Hematopoietic multipotent progenitor cell treated with erythropoietin and hydrocortisone succinate and interleukin-3 and kit ligand, for 4 days (in vitro differentiated cells): Measurements from ENCODE around the gene SH3PXD2A.
A peak's percentile ranks its signal among the peaks of the same experiment; 100 is the strongest.
"Not testable (repeated sequence)": the region's sequence is repeated elsewhere in the genome, so short reads cannot be mapped to it uniquely, and the experiment has no call there.

Experiments used
- DNase-seq: peaks from one replicate; pipeline ENCODE4 v3.0.0-alpha.2; 2015

The SH3PXD2A gene

DNA sequence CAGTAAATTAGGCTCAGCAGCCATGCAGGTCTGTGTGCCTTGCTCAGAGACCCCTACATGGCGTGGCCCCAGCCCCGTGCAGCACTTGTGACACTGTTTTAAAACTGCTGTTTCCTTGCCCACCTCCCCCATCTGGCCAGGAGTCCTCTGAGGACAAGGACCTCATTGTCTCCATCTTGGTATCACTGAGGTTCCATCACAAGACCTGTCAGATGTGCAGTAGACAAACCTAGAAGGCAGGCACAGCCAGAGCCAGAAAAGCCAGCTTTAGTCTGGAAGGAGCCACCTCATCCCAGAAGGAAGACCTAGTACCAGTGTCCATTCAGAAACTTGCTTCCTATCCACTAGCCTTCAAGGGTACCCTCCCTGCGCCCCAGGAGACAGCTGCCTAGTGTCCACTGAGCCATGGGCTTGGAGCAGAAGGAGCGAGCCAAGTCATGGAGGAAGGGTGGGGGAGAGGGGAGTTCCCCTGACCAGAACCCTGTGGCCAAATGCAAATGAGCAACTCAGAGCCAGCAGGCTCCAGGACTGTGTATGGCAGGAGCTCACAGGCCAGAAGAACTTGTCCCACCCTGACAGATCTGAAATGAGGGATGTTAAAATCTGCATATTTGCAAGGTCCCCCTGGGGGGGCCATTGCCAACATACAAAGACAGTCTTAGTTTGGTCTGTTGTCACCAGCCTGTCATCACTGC is 176.1 kb downstream of the SH3PXD2A start:
- DNase-seq: no peak

GRCh38 chr10:103678178-103678526 is 177.2 kb downstream of the SH3PXD2A start:
- peak; percentile 69 for DNase-seq

GRCh38 chr10:103677486-103678177 is 177.7 kb downstream of the SH3PXD2A start:
- no peak for DNase-seq

GRCh38 chr10:103676851-103677417 is 178.4 kb downstream of the SH3PXD2A start:
- DNase-seq: no peak

- DNase-seq: no peak
Measured at GRCh38 chr10:103676058-103676785, 179.2 kb downstream of the SH3PXD2A start.

GRCh38 chr10:103673606-103674005 is 181.8 kb downstream of the SH3PXD2A start:
- no peak for DNase-seq

GRCh38 chr10:103672345-103672744 is 183.0 kb downstream of the SH3PXD2A start:
- DNase-seq: no peak

DNA sequence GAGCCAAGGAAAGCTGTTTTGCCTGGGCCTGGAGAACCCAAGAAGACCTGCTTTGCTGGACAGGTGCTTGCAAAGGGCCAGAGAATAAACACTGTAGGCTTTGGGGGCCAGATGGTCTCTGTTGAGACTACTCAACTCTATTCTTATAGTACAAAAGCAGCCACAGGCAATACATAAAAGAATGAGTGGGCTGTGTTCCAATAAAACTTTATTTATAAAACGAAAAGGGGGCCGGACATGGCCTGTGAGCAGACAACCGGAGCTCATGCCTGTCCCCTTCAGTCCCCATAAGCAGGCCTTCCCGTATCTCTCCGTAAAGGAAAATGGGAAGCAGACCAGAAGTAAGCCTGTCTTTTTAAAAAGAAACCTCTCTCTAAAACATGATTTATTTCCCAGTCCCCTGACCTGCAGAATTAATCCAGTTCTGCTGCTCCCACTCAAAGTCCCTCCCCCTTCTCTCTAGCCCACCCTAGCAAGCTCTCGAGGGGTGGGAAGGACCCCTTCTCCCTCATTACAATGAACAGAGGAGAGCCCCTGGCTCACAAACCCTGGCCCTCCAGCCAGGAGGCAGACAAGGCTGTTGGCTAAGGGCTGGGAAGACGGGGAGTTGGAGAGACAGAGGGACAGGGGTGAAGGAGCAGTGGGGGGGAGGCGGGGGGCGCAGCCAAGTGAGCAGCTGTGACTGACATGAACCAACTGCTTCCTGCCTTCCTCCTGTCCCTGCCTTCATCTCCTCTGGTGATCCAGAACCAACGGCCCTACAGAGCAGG is 184.1 kb downstream of the SH3PXD2A start:
- no peak for DNase-seq

- no peak for DNase-seq
Measured at GRCh38 chr10:103669944-103670343, 185.4 kb downstream of the SH3PXD2A start.

- no peak for DNase-seq
Measured at GRCh38 chr10:103669243-103669929, 186.0 kb downstream of the SH3PXD2A start.

GRCh38 chr10:103668351-103669242 is 186.8 kb downstream of the SH3PXD2A start:
- DNase-seq: peak; percentile 74

- peak; percentile 73 for DNase-seq
Measured at GRCh38 chr10:103667356-103667755, 188.0 kb downstream of the SH3PXD2A start.

DNA sequence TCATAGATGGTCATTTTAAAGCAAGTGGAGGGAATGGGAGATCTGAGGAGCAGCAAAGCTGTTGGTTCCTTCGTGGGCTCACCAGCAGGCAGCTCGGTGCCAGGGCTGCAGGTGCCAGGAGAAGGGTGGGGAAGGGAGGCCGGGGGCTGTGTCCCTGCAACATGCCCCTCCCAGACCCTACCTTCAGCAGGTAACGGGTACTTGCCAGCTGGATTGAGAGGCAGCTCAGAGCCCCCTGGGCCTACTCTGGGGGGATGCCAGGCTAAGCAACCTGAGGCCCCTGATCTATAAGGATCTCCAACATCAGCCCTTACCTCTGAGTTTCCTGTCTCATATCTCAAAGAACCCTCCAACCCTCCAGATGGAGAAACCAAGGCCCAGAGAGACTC is 188.6 kb downstream of the SH3PXD2A start:
- no peak for DNase-seq

- peak; percentile 53 for DNase-seq
Measured at GRCh38 chr10:103666087-103666761, 189.2 kb downstream of the SH3PXD2A start.

- DNase-seq: no peak
Measured at GRCh38 chr10:103665162-103665889, 190.1 kb downstream of the SH3PXD2A start.

DNA sequence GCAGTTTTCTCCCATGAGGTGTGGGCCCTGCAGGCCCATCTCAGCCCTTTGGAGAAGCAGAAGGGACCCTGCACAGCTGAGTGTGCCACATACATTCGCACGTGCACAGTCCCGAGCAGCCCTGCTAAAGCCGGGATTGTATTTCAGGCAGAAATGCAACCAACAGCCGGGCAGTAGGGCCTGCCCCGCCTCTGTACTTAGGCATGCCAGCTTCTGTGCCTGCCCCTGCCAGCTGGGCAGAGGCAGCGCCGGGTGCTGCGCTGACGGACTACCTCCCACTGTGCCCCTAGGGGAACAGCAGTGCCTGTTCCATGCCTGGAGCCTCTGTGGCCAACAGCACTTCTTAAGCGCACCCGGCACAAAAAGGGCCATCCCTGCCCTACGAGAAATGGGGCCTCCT is 191.6 kb downstream of the SH3PXD2A start:
- no peak for DNase-seq

GRCh38 chr10:103663236-103663635 is 192.1 kb downstream of the SH3PXD2A start:
- no peak for DNase-seq

DNA sequence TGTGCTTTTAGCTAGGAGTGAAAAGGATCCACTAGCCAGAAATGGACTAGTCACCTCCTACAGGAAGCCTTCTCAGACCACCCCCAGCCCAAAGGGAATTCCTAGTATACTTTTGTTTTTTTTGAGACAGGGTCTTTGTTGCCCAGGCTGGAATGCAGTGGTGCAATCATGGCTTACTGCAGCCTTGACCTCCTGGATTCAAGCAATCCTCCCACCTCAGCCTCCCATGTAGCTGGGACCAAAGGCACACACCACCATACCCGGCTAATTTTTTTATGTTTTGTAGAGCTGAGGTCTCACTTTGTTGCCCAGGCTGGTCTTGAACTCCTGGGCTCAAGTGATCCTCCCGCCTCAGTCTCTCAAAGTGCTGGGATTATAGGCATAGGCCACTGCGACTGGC is 192.7 kb downstream of the SH3PXD2A start:
- not testable (repeated sequence) for DNase-seq

DNA sequence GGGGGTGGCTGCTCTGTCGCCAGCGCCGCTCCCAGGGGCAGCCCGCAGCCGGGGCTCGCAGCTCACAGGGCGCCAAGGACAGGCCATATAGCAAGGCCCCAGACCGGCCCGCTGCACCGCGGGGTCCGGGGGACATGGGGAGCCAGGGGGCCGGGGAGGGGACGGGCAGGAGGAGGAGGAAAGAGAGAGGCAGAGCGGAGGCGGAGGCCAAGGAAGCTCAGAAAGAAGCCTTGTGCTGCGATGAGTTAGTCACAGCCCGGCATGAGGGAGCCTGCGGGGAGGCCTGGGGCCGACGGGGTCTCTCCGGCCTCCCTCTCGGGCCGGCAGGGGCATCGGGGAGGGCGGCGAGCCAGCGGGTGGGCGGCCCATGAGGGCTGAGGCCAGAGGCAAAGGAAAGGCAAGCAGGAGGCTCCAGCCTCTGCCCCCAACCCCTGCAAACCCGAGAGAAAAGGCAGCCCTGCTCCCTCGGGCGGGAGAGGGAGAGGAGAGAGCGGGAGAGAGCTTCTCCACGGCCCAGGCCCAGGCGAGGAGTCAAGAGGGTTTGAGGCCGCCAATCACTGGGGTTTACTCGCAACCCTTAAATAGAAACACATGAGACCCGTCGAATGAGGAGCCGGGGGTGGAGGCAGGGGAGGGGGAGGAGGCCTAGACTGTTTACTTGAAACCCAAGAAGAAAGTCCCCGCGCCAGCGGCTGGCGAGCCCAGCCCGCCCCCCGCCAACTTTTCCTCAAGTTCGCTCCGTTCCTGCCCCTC is 194.0 kb downstream of the SH3PXD2A start:
- peak; percentile 76 for DNase-seq
